ENCODE measurements around the gene RTTN.

RTTN gene

GRCh38 chr18:70073432-70073831 is 132.1 kb downstream of the RTTN start:
- no peak for TF ChIP-seq POLR2AphosphoS5 (IDR thresholded peaks at IDR 0.05; ENCODE audit: low read depth, low read length)

GRCh38 chr18:70072678-70073077 is 132.8 kb downstream of the RTTN start:
- no peak for TF ChIP-seq FOXP2 (optimal IDR thresholded peaks at IDR 0.05; ENCODE audit: borderline replicate concordance, extremely low read depth, extremely low read length, insufficient read depth)
- no peak for TF ChIP-seq POLR2AphosphoS5 (IDR thresholded peaks at IDR 0.05; ENCODE audit: low read depth, low read length)
- no peak for TF ChIP-seq TAF1 (IDR thresholded peaks at IDR 0.05; ENCODE audit: borderline replicate concordance, insufficient read depth, low read length)
- TF ChIP-seq REST (IDR thresholded peaks at IDR 0.05; ENCODE audit: insufficient read depth in 1 of 2, low read depth in 2 of 2, low read length in 2 of 2): no peak
- no peak for TF ChIP-seq SIN3A (IDR thresholded peaks at IDR 0.05; ENCODE audit: borderline replicate concordance, insufficient read depth, low read length)

GRCh38 chr18:70069965-70070364 is 135.5 kb downstream of the RTTN start:
- no peak for TF ChIP-seq SIN3A (IDR thresholded peaks at IDR 0.05; ENCODE audit: borderline replicate concordance, insufficient read depth, low read length)
- TF ChIP-seq TAF1 (IDR thresholded peaks at IDR 0.05; ENCODE audit: borderline replicate concordance, insufficient read depth, low read length): no peak
- no peak for TF ChIP-seq REST (IDR thresholded peaks at IDR 0.05; ENCODE audit: insufficient read depth in 1 of 2, low read depth in 2 of 2, low read length in 2 of 2)
- no peak for TF ChIP-seq POLR2AphosphoS5 (IDR thresholded peaks at IDR 0.05; ENCODE audit: low read depth, low read length)
- TF ChIP-seq FOXP2 (optimal IDR thresholded peaks at IDR 0.05; ENCODE audit: borderline replicate concordance, extremely low read depth, extremely low read length, insufficient read depth): no peak

- TF ChIP-seq REST (IDR thresholded peaks at IDR 0.05; ENCODE audit: insufficient read depth in 1 of 2, low read depth in 2 of 2, low read length in 2 of 2) (no peak), TAF1 (IDR thresholded peaks at IDR 0.05; ENCODE audit: borderline replicate concordance, insufficient read depth, low read length) (no peak)
Measured at GRCh38 chr18:70069382-70069781, 136.1 kb downstream of the RTTN start.

GRCh38 chr18:70068981-70069380 is 136.5 kb downstream of the RTTN start:
- TF ChIP-seq SIN3A (IDR thresholded peaks at IDR 0.05; ENCODE audit: borderline replicate concordance, insufficient read depth, low read length) (no peak), TAF1 (IDR thresholded peaks at IDR 0.05; ENCODE audit: borderline replicate concordance, insufficient read depth, low read length) (no peak), FOXP2 (optimal IDR thresholded peaks at IDR 0.05; ENCODE audit: borderline replicate concordance, extremely low read depth, extremely low read length, insufficient read depth) (no peak), REST (IDR thresholded peaks at IDR 0.05; ENCODE audit: insufficient read depth in 1 of 2, low read depth in 2 of 2, low read length in 2 of 2) (no peak), POLR2AphosphoS5 (IDR thresholded peaks at IDR 0.05; ENCODE audit: low read depth, low read length) (no peak)

All from PFSK-1 (cell line).